Embryonic facial prominence (tissue), 1 donor: ENCODE measurements around the gene TCEAL3.
"Not testable (repeated sequence)": the region's sequence is repeated elsewhere in the genome, so short reads cannot be mapped to it uniquely, and the experiment has no call there.

Experiments used
- DNase-seq: peaks from one replicate; pipeline ENCODE4 v3.0.0-alpha.2; 2016; ENCODE audit errors: extremely low spot score

TCEAL3 gene, protein sequence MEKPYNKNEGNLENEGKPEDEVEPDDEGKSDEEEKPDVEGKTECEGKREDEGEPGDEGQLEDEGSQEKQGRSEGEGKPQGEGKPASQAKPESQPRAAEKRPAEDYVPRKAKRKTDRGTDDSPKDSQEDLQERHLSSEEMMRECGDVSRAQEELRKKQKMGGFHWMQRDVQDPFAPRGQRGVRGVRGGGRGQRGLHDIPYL

GRCh38 chrX:103607364-103608305 is at the start of gene TCEAL3:
Gene TCEAL3 (plus strand): TSS chrX:103607963. CDS start chrX:103609065, 1,102 bp downstream.
- DNase-seq = peak; percentile 6

- DNase-seq = no peak
These were observed 47.5 kb upstream of the TCEAL3 start for GRCh38 chrX:103560256-103560655.

DNA sequence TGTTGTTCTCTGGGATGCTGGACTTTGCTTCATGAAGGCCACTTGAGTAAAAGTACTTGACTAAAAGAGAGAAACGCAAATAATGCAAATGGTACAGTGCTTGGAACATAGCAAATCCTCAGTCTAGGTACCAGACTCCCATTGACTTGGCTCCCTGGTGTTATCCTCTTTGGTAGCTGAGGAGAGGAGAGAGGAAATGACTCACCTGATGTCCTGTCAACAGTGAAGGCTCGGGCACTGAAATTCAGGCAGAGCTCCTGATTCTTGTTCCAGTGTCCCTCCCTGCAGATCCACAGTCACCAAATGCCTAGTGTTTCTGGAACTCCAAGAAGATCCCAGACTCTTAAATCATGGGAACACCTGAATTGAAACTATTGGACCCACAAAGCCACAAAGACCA is 45.0 kb upstream of the TCEAL3 start:
- DNase-seq = no peak

- DNase-seq = no peak
These were observed 42.6 kb upstream of the TCEAL3 start for GRCh38 chrX:103565197-103565596.

- no peak for DNase-seq
These were observed 42.0 kb upstream of the TCEAL3 start for GRCh38 chrX:103565752-103566151.

DNA sequence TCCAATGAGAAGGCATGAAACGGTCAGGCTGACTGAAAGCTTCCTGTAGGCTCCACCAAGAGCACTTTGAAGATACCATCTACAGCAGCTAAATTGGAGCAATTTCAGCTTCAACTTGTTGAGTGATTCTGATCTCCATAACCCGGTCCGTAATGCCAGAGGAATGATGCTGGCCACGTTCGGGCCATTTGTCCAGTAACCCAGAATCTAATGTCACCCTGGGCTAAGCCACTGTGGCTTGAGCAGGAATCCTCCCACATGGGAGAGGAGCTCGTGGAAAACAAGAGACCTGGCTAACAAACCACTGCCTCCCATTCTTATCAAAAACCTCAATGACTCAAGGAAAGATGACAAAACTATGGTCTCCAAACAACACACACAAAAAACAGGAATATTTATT is 36.6 kb upstream of the TCEAL3 start:
- DNase-seq = no peak

- DNase-seq = no peak
These were observed 36.0 kb upstream of the TCEAL3 start for GRCh38 chrX:103571726-103572125.

DNA sequence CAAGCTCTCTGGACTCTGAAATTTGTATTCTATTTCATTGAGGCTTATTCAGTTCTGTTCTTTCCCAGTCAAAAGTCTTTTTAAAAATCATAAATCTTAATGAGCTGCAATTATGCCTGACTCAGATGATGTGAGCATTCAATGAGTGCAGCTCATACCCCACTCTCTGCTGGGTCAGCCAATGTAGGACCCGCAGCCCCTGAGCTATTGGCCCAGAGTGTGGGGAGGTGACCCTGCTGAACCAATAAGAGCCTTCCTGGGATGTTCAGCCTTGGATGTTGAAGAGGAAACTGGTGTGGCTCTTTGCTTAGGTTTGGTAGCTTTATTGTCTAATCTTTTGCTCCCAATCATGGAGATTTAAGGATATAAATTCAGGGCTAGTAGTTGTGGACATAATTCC is 34.6 kb upstream of the TCEAL3 start:
- DNase-seq = no peak

- no peak for DNase-seq
These were observed 23.2 kb upstream of the TCEAL3 start for GRCh38 chrX:103584596-103584995.

DNA sequence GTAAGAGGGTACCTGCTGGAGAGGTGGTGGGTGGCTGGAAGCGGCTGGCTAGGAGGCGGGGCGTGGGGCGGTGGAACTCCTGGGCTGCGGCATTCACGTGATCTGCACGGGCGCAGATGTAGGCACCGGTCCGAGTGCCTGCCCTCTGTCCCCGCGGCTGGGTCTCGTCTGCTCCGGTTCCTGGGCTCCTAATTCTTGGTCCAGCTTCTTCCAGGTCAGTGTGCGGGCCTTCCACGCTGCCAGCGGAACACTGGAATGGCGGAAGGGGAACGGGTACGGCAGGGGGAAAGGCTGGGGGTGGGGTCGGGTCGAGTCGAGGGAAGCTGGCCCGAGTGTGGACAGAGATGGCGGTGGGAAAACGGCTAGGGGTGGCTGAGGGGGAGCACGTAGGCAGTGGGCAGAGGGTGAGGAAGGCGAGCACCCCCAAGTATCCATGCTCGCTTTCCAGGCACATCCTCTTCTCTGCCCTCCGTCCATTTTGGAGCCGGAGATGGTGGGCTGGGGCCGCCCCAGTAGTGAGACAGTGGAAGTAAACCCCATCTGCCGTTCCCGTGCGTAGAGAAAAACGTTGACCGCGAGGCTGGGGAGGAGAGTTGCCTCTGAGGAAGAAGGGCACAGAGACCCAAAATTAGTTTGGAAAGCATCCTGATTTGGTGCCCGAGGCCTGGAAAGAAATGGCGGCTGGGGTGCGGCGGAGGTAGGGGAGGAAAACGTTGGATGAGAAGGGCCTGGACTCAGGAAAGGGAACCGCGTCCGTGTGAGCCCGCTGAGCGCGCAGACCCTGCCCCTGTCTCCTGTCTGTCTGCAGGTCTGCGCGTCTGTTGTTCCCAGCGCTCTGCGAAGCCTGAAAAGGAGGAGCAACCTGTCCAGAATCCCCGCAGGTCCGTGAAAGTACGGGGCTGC is 22.1 kb upstream of the TCEAL3 start, which contains the start of gene TCEAL4:
Gene TCEAL4 (plus strand): TSS at position 105 of the 903 bp plus-strand sequence. CDS start 1,161 bp downstream, outside the sequence.
- DNase-seq = no peak

DNA sequence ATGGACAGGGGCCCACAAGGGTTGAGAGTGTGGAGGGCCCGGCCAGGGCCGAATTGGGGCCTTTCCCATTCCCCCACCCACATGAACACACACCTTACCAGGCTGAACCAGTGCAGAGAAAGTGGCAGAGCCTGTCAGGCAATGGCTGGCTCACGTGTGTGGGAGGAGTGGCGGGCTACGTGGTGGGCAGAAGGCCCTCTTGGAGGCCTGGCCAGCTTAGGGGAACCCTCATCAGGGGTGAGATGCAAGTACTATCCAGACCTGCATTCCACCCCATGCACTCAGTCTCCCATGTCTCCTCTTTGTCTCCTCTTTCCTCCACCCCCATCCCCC is 21.5 kb upstream of the TCEAL3 start:
- DNase-seq = no peak

DNA sequence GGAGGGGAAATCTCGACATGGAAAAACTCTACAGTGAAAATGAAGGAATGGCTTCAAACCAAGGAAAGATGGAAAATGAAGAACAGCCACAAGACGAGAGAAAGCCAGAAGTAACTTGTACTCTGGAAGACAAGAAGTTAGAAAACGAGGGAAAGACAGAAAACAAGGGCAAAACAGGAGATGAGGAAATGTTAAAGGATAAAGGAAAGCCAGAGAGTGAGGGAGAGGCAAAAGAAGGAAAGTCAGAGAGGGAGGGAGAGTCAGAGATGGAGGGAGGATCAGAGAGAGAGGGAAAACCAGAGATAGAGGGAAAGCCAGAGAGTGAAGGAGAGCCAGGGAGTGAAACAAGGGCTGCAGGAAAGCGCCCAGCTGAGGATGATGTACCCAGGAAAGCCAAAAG is 21.1 kb upstream of the TCEAL3 start:
- no peak for DNase-seq

- DNase-seq = not testable (repeated sequence)
These were observed 15.5 kb upstream of the TCEAL3 start for GRCh38 chrX:103592295-103592694.

DNA sequence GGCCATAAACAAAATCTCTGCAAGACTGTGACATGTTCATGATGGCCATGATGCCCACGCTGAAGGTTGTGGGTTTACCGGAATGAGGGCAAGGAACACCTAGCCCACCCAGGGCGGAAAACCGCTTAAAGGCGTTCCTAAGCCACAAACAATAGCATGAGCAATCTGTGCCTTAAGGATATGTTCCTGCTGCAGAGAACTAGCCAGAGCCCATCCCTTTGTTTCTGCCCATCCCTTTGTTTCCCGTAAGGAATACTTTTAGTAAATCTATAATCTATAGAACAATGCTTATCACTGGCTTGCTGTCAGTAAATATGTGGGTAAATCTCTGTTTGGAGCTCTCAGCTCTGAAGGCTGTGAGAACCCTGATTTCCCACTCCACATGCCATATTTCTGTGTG is 12.6 kb upstream of the TCEAL3 start:
- DNase-seq = not testable (repeated sequence)

DNA sequence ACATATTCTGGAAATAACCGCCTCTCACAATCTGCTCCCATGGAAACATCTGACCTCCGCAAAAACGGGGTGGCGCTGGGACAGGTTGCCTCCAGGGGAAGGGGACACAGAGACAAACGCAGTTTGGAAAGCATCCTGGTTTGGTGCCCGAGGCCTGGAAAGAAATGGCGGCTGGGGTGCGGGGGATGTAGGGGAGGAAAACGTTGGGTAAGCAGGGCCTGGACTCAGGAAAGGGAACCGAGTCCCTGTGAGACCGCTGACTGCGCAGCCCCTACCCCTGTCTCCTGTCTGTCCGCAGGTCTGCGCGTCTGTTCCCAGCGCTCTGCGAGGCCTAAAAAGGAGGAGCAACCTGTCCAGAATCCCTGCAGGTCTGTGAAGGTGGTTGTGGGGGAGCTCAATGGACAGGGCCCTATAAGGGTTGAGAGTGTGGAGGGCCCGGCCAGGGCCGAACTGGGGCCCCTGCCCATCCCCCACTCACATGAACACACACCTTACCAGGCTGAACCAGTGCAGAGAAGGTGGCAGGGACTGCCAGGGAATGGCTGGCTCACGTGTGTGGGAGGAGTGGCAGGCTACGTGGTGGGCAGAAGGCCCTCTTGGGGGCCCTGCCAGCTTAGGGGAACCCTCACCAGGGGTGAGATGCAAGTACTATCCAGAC is 672 bp downstream of the TCEAL3 start:
- no peak for DNase-seq

GRCh38 chrX:103610282-103610681 is 2.5 kb downstream of the TCEAL3 start:
- no peak for DNase-seq

GRCh38 chrX:103613362-103613890 is 5.7 kb downstream of the TCEAL3 start:
- no peak for DNase-seq

- no peak for DNase-seq
These were observed 7.2 kb downstream of the TCEAL3 start for GRCh38 chrX:103614999-103615398.

- no peak for DNase-seq
These were observed 8.1 kb downstream of the TCEAL3 start for GRCh38 chrX:103615781-103616371.

- no peak for DNase-seq
These were observed 9.0 kb downstream of the TCEAL3 start for GRCh38 chrX:103616676-103617186.

DNA sequence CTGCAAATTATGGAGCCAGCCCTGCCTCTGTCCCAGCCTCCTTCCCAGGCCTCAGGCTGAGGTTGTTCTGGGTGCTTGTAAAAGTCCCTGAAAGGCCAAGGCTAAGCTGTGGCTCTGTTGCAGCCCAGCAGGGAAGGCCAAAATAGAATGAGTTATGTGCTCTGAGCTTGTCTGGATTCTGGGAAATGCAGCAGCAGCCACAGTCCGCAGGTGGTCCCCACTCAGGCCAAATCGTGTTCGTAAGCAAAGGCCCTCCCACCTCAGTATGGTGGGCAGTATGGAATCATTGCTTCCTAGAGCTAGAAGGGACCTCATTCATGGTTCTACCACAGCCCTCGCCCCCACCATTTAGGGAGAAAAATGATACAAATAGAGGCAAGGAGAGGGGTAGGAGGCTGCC is 16.3 kb downstream of the TCEAL3 start:
- DNase-seq = no peak
